ENCODE results near the gene STK35.
"Not testable (repeated sequence)": the region's sequence is repeated elsewhere in the genome, so short reads cannot be mapped to it uniquely, and the experiment has no call there.

STK35 gene

DNA sequence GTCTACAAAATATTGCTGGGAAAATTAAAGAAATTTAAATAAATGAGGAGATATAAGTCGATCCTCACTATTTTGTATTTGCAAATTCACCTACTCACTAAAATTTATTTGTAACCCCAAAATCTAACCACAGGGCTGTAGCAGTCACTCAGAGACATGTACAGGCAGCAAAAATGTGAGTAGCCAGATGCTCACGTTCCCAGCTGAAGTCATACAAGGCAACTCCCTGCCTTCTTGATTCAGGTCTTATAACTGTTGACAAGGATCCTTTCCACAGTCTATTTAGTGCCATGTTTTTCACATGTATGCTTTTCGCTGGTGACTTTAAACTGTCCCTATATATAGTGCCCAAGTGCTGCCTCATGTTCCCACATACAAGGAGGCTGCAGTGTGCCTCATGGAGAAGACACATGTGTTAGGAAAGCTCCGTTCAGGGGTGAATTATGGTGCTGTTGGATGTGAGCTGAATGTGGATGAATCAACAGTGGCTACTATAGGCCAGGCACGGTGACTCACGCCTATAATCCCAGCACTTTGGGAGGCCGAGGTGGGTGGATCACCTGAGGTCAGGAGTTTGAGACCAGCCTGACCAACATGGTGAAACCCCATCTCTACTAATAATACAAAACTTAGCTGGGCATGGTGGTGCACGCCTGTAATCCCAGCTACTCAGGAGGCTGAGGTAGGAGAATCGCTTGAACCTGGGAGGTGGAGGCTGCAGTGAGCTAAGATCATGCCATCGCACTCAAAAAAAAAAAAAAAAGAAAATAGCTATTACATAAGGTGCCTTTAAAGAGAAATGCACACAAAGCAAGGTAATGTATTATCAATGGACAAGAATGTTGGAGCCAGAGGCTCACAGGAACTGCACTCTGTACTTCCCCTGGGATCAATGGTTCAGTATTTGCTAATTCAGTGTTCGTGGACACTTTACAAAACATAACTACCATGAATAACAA is 55.3 kb downstream of the STK35 start:
- no peak for DNase-seq (ENCODE audit: low read depth in 2 of 2)

DNA sequence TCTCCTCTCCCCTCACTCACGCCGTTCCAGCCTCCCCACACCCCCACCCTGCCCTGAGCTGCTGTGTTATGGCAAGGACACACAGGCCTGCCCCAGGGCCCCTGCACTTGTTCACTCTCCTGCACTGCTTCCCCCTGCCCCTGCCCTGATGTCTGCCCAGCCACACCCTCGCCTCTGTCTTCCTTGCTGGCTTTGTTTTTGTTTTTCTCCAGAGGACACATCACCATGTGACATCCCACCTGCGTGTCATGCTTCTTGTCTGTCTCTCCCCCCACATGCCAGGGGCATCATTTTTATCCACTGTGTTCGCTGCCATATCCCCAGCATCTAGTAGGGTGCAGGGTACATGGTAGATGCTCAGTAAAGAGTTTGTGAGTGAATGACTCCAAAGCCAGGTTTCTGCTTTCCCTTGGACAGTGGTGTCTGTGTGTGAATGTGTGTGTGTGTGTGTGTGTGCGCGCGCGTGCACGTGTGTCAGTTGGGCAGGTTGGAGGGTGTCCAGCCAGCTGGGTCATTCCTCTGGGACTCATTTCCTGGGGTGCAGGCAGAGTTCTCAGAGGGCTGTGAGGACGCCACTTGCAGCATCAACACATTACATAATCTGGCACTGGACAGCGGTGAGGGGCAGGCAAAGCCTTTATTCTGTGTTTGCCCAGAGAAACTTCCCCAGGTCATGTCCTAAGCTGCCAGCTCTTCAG is 60.6 kb downstream of the STK35 start:
- no peak for DNase-seq (ENCODE audit: low read depth in 2 of 2)

- DNase-seq (ENCODE audit: low read depth in 2 of 2), result no peak
Measured at GRCh38 chr20:2162823-2163166, 61.2 kb downstream of the STK35 start.

- no peak for DNase-seq (ENCODE audit: low read depth in 2 of 2)
Measured at GRCh38 chr20:2163312-2163711, 61.7 kb downstream of the STK35 start.

DNA sequence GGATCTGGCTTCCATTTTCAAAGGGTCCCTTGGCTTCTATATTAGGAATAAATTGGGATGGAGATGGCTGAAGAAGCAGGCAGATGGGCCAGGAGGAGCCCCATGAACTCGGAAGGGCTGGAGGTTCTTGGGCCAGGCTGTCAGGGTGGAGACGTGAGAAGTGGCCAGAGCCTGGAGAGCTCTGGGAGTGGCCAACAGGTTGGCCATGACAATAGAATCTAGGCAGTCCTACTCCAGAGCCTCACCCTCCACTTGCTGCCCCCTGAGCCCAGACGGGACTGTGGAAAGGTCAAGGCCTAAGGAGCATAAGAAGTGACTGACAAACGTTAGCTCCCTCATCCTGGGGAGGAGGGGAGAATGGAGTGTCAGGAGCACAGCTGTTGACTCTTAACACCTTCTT is 62.1 kb downstream of the STK35 start:
- DNase-seq (ENCODE audit: low read depth in 2 of 2), result no peak

DNA sequence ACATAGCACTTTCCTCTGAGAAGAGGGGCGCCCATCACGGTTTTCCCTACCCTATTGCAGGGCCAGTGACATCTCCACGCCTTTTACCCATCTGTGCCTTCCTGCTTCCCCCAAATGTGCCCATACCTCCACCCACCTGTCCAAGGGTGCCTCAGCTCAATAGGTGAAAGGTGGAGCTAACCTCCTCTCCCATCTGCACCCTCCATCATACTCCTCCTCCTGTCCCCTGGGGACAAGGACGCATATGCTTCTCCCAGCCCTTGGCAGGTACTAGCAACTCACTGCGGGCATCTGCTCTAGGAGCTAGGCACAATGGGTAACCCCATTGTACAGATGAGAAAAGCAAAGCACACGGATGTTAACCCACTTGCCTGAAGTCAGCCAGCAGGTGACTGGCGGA is 62.8 kb downstream of the STK35 start:
- DNase-seq (ENCODE audit: low read depth in 2 of 2), result no peak

DNA sequence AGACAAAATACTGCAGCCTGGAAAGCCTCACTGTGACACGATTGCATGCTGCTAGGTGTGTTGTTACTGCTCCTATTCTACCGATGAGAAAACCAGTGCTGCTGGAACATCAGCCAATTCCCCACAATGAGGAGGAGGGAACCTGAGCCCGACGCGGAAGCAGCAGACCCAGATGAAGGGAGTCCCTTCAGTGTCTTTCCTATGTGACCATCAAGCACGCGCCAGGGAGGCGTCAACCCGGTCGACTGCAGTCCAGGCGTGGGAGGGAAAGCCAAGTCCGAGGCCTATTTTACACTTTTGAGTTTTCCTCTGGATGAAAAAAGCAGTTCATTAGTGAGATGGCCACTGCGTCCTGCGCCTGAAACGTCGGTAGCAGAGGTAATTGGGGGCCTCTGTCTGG is 63.3 kb downstream of the STK35 start:
- no peak for DNase-seq (ENCODE audit: low read depth in 2 of 2)

- DNase-seq (ENCODE audit: low read depth in 2 of 2), result no peak
Measured at GRCh38 chr20:2165871-2166270, 64.2 kb downstream of the STK35 start.

DNA sequence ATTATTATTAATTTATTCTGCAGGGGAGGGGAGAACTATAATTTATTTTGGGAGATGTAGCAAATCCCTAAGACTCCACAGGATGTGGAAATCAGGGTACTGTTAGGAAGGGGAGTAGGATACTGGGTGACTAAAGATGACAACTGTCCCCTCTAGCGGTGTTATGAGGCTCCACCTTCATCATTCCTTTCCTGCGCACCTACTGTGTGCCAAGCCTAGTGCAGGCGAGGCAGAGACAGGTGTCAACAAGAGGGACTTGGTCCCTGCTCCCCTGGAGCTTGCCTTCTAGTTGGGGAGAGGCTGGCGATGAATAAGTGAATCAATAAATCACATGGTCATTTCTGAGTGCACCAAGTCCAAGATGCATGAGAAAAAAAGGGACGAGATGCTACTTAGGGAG is 65.5 kb downstream of the STK35 start:
- DNase-seq (ENCODE audit: low read depth in 2 of 2), result no peak

DNA sequence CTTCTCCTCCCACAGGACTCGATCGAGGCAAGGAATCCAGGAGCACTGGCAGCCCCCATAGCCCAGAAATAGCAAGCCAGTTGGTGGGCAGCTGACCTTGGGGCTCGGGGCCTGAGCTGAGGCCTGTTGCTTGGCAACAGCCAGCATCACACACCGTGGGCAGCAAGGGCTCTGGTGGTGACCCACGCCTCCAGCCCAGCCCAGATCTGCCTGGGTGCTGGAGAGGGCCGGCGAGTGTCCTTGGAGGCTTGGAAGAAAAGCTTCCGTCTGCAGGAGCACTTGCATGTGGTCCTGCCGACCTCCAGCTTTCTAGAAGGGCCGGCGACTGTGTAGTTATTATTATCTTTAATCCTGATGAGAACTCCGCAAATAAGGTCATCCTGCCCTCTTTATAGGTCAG is 67.3 kb downstream of the STK35 start:
- no peak for DNase-seq (ENCODE audit: low read depth in 2 of 2)

GRCh38 chr20:2169456-2170088 is 67.9 kb downstream of the STK35 start:
- DNase-seq (ENCODE audit: low read depth in 2 of 2), result no peak

- DNase-seq (ENCODE audit: low read depth in 2 of 2), result no peak
Measured at GRCh38 chr20:2170404-2170803, 68.8 kb downstream of the STK35 start.

DNA sequence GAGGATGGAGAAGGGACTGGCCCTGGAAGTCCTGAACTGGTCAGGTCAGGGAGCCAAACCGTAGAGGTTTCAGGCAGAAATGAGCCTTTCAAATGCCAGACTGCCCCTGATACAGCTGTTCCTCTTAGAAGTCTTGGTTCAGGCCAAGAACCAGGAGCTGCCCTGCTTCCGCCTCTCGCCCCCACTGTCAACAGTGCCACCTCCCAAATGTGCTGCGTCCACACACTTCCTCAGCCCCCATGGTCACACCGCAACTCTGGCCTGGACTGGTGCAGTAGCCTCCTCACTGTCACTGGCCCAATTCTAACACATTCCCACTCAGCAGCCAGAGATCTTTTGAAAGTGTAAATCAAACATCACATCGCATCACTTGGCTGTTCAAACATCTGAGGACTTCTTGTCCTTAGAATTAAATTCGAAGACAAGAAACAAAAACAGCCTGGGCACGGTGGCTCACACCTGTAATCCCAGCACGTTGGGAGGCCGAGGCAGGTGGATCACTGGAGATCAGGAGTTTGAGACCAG is 69.7 kb downstream of the STK35 start:
- DNase-seq (ENCODE audit: low read depth in 2 of 2), result no peak

DNA sequence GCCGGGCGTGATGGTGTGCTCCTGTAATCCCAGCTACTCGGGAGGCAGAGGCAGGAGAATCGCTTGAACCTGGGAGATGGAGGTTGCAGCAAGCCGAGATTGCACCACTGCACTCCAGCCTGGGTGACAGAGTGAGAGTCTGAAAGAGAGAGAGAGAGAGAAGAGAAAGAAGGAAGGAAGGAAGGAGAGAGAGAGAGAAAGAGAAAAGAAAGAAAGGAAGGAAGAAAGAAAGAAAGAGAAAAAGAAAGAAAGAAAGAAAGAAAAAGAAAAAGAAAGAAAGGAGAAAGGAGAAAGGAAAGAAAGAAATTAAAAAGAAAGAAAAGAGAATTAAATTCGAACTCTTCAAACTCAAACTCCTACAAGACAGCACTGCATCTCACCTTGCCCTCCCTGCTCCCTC is 70.2 kb downstream of the STK35 start:
- DNase-seq (ENCODE audit: low read depth in 2 of 2), result not testable (repeated sequence)

DNA sequence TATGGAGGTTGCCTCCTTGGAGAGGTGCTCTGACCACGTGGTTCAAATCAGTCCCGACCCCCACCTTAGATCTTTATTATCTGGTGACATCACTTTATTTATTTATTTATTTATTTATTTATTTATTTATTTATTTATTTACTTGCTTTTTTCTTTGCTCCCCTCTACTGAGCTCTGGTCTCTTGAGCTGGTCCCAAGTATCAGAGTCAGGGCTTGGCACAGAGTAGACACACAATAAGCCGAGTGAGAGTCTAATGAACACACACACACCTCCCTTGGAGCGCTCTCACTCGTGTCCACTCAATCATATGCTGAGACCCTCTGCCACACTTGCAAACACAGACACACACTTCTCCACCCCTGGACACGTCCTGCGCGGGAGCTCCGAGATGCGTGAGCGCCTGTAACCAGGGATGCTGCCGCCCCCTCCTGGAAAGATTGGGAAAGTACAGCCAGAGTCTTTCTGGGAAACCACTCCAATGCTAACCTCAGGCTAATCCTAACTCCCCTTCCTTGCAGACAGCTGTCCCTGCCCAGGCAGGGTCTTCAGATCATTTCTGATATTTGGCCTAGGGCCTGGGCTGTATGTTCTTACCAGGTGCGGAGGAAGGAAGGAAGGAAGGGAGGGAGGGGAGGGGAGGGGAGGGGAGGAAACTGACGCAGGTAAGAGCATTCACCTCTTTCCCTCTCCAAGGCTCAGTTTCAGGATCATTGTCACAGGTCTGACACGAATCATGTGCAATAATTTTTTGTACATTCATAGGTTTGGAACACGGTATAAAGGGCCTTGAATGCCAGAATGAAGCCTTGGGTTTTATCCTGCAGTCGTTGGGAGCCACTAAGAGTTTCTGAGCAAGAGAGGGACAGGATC is 70.9 kb downstream of the STK35 start:
- peak; percentile 53 to 59 for DNase-seq (ENCODE audit: low read depth in 2 of 2)

DNA sequence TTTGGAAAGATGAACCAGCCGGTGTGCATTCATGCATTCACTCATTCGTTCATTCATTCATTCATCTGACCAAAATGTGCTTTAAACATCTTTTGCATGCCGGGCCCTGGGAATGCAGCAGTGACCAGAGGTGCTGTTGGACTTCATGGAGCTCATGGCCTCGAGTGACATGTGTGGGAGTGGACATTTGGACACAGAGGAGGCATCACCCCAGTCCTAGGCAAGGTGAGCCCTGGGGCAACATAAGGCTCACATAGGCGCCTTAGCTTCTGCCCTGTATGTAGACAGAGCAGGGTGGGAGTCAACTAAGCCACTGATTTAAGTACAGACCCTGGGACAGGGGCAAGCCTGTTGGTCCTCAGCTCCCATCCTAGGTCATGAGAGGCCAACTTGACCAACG is 71.6 kb downstream of the STK35 start:
- DNase-seq (ENCODE audit: low read depth in 2 of 2), result no peak

DNA sequence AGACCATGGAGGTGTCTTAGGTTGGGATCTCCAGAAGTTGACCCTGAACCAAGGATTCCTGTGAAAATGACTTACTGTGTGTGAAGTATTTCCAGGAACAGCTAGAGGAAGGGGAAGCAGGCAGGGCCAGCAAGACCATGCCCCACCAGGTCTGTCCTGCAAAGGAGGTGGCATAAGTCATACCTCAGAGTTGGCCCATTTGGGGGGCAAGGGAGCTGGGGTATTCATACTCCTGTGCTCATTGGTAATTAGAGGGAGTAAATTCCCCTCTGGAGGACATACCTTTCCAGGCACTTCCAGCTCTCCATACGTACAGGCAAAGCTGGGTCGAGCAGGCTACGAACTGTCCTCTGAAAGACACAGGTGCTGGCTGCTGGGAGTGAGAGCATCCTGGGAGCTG is 72.4 kb downstream of the STK35 start:
- DNase-seq (ENCODE audit: low read depth in 2 of 2), result no peak

- DNase-seq (ENCODE audit: low read depth in 2 of 2), result no peak
Measured at GRCh38 chr20:2176946-2177345, 75.3 kb downstream of the STK35 start.

GRCh38 chr20:2178318-2179232 is 76.9 kb downstream of the STK35 start:
- DNase-seq (ENCODE audit: low read depth in 2 of 2), result no peak

- no peak for DNase-seq (ENCODE audit: low read depth in 2 of 2)
Measured at GRCh38 chr20:2179233-2179580, 77.6 kb downstream of the STK35 start.

DNA sequence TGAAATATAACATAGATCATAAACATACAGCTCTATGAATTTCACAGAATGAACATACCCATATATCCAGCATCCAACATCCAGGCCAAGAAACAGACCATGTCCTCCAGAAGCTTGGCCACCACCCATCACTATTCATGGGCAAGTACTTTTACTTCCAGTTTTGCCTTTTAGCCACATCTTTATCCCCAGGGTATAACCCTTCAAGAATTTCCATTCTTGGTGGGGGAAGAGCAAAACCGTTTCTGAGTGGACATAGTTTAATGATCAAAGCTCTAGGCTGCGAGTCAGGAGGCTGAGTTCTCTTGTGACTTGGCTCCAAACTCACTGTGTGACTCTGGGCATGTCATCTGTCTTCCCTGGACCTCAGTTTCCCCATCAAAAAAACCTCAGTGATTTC is 78.3 kb downstream of the STK35 start:
- DNase-seq (ENCODE audit: low read depth in 2 of 2), result no peak

Data from stimulated activated CD4-positive, alpha-beta T cell treated with anti-CD3 and anti-CD28 coated beads, Interleukin-15, amount 100 ng/mL, for 48 hours (primary cell).